HFFc6 (cell line): ENCODE results near the gene ANKS6. TPM values are rescaled to one million over a fixed set of nuclear protein-coding genes. Genes with fewer than 3 reads are reported as not detected.

Source experiments
- DNase-seq: peaks from one replicate; pipeline ENCODE4 v3.0.0-alpha.2; 2018
- H3K27ac Mint-ChIP-seq: 2 replicates; pipeline ENCODE4 v1.8.0; 2020; ENCODE audit warnings: mild to moderate bottlenecking, mixed read lengths
- H3K27me3 Mint-ChIP-seq: 2 replicates; pipeline ENCODE4 v1.8.0; 2021; ENCODE audit warnings: mild to moderate bottlenecking, moderate library complexity, mixed read lengths; ENCODE audit not compliant: insufficient read depth
- H3K36me3 Mint-ChIP-seq: 2 replicates; pipeline ENCODE4 v1.8.0; 2021; ENCODE audit warnings: low read depth, mixed read lengths
- H3K4me1 Mint-ChIP-seq: 2 replicates; pipeline ENCODE4 v1.8.0; 2020; ENCODE audit warnings: low read depth, mixed read lengths
- H3K4me3 Mint-ChIP-seq: 2 replicates; pipeline ENCODE4 v1.8.0; 2020; ENCODE audit warnings: mild to moderate bottlenecking, moderate library complexity, mixed read lengths
- H3K9me3 Mint-ChIP-seq: 2 replicates; pipeline ENCODE4 v1.8.0; 2020; ENCODE audit warnings: mild to moderate bottlenecking, mixed read lengths
- total RNA-seq, 6 experiments: library from RNA; stranded (reverse); fragmentation: NEBNext Ultra II Directional; extraction: Animal tissue kit (Norgen Biotek cat#: 25700); gene quantifications; 2 replicates in 1 of 6; 3 replicates in 5 of 6; pipeline ENCODE4 v1.2.3, GENCODE V29; 2021
- TF ChIP-seq, protein P1 (sequence below): fragments of 200-600 bp; sonication (generic); IDR thresholded peaks from 2 replicates; pipeline ENCODE4 v1.5.0; 2021; ENCODE audit warnings: antibody characterized with exemption, mild to moderate bottlenecking

The ANKS6 gene
- total RNA-seq, 6 experiments from 2014 or later, result 12.7 to 16.6 (median 14.8) TPM

DNA sequence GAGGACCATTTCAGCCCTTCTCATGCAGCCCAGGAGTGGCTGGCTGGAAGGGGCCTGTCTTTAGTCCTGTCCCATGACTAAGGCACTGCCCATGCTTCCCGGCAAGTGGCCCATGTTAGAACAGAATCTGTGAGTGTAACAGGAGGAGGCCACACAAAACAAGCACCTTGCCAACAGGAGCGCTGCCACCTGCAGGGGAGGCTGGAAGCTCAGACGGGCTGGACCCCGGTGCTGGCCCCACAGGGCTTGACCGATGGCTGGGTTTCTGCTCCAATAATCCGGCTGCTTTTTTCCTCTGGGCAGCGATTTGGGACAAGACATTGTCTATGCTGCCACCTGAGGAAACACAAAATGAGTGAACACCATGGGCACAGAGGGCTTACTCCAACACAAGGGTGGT lies 28.4 kb downstream of the ANKS6 start:
- Mint-ChIP-seq H3K9me3 (no peaks in the 10 kb centered on the region), H3K36me3 (peaks cover 29% of the 10 kb centered on the region), H3K4me3 (no peak overlapping the region), H3K27me3 (peaks cover 1% of the 10 kb centered on the region), H3K27ac (no peak overlapping the region), H3K4me1 (peaks cover 8% of the 10 kb centered on the region)
- TF ChIP-seq, protein P1, sequence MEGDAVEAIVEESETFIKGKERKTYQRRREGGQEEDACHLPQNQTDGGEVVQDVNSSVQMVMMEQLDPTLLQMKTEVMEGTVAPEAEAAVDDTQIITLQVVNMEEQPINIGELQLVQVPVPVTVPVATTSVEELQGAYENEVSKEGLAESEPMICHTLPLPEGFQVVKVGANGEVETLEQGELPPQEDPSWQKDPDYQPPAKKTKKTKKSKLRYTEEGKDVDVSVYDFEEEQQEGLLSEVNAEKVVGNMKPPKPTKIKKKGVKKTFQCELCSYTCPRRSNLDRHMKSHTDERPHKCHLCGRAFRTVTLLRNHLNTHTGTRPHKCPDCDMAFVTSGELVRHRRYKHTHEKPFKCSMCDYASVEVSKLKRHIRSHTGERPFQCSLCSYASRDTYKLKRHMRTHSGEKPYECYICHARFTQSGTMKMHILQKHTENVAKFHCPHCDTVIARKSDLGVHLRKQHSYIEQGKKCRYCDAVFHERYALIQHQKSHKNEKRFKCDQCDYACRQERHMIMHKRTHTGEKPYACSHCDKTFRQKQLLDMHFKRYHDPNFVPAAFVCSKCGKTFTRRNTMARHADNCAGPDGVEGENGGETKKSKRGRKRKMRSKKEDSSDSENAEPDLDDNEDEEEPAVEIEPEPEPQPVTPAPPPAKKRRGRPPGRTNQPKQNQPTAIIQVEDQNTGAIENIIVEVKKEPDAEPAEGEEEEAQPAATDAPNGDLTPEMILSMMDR, result no peak
- no peak for DNase-seq

DNA sequence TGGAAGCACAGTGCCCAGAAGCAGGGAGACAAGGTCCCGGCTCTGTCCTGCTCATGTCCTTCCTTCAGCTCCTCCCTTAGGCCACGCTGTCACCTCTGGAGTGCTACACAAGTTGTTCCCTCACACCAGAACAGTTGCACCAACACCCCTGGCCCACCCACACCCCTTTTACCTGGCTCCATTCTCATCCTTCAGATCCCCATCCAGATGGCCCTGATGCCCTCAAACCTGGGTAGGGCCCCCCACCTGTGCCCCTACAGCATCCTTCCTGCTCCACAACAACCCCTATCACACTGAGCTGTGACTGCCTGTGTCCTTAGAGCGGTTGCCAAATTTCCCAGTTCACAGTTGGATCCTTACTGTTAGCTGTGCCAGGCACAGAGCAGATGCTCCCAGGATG lies 29.2 kb downstream of the ANKS6 start:
- DNase-seq, result no peak
- Mint-ChIP-seq H3K27ac (no peak overlapping the region), H3K4me1 (peaks cover 8% of the 10 kb centered on the region), H3K4me3 (no peak overlapping the region), H3K27me3 (peaks cover 1% of the 10 kb centered on the region), H3K36me3 (peaks cover 29% of the 10 kb centered on the region), H3K9me3 (no peaks in the 10 kb centered on the region)
- TF ChIP-seq, protein P1, result no peak

DNA sequence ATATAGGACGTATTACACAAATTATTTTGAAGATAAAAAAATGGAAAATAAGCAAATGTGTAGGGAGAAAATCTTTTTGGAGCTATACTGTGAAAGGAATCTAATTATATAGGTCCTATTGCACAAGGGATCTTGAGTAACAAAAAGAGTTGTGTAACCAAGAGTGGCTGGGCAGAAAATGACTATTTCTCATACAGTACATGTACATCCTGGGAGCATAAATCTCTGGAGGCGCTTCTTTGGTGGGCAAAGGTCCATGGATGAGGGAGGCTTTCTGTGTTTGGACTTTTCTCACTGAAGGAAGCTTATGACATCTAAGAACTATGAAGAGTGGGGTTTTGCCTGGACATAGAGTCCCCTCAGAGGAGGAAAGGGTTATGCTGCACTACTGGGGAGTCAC lies 29.8 kb downstream of the ANKS6 start:
- Mint-ChIP-seq H3K9me3 (no peaks in the 10 kb centered on the region), H3K4me3 (no peak overlapping the region), H3K36me3 (peaks cover 29% of the 10 kb centered on the region), H3K27ac (no peak overlapping the region), H3K4me1 (peaks cover 8% of the 10 kb centered on the region), H3K27me3 (peaks cover 1% of the 10 kb centered on the region)
- DNase-seq, result no peak
- TF ChIP-seq, protein P1, result no peak

DNA sequence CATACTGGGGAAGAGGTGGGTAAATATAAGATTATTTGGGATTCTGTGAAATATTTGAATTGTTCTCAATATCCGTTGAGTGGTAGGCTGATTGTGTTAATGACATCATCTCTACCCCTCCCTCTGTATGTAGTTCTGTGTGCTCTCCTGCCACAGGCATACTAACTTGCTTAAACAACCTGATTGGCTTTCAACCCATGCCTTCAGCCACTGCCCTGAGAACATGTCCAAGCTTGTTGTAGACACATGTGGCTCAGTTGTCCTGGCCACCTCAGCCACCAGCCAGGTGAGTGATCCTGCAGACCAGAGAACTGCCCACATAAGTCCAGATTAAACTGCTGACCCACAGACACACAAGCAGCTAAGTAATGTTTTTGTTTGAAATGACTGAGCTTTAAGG lies 31.1 kb downstream of the ANKS6 start:
- no peak overlapping the region for H3K4me3 Mint-ChIP-seq
- H3K4me1 Mint-ChIP-seq, result peaks cover 8% of the 10 kb centered on the region
- DNase-seq, result no peak
- H3K27ac Mint-ChIP-seq, result no peak overlapping the region
- TF ChIP-seq, protein P1, result no peak
- no peaks in the 10 kb centered on the region for H3K9me3 Mint-ChIP-seq
- peaks cover 20% of the 10 kb centered on the region for H3K36me3 Mint-ChIP-seq
- peaks cover 1% of the 10 kb centered on the region for H3K27me3 Mint-ChIP-seq

DNA sequence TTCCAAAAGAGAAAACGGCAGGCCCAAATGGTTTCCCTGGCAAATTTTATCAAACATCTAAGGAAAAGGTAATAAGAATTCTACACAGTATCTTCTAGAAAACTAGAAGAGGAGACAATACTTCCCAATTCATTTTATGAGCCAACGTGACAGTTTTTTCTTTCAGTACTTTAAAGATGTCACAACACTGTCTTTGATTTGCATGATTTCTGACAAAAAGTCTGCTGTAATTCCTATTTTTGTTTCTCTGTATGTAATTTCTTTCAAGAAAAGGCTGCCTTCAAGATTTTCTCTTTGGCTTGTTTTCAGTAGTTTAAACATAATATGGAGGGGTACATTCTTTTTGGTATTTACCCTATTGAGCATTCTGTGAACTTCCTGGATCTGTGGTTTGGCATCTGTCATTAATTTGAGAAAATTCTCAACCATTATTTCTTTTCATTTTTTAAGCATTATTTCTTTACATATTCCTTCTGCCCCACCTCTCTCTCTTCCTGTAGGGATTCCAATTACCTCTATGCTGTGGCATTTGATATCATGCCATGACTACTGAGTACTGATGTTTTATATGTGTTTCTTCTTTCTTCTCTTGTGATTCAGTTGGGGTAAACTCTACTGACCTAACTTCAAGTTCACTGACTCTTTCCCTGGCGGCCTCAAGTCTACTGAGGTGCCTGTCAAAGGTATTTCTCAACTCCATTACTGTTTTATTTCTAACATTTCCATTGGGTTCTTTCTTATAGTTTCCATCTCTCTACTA lies 32.2 kb downstream of the ANKS6 start:
- Mint-ChIP-seq H3K4me1 (peaks cover 8% of the 10 kb centered on the region), H3K27ac (no peak overlapping the region), H3K9me3 (no peaks in the 10 kb centered on the region)

More for the DNA sequence above, 32.2 kb downstream of the ANKS6 start:
- Mint-ChIP-seq H3K27me3 (peaks cover 1% of the 10 kb centered on the region), H3K36me3 (peaks cover 19% of the 10 kb centered on the region), H3K4me3 (no peak overlapping the region)
- TF ChIP-seq, protein P1, result no peak
- peak; percentile 7 for DNase-seq
